HCT116 (cell line): Measurements from ENCODE around the gene KIFC3. TPM values are rescaled to one million over a fixed set of nuclear protein-coding genes. Genes with fewer than 3 reads are reported as not detected.

Source experiments
- ATAC-seq: fragments of 200-7000 bp; cut with Tn5 transposase; 2 replicates; pipeline ENCODE4 v1.9.1; 2020; ENCODE audit warnings: mild to moderate bottlenecking, moderate library complexity
- BruUV-seq: library from RNA; stranded (reverse); fragments of 400-500 nt; replicated peaks from 2 replicates; lab custom pipeline; 2021; lab: Mats Ljungman, UMichigan
- CTCF ChIA-PET: fragments of 300-600 bp; sonication (Branson Sonifier 250); formaldehyde crosslinking; loops from one replicate; lab custom pipeline; 2021; ENCODE audit warnings: antibody characterized with exemption; lab: Charles Lee
- POLR2A ChIA-PET: fragments of 300-600, 350-600 bp; sonication (Branson Sonifier 250); formaldehyde crosslinking; loops from one replicate; lab custom pipeline; 2021; ENCODE audit warnings: antibody characterized with exemption; lab: Charles Lee
- RAD21 ChIA-PET, 2 experiments: fragments of 300-600 bp; sonication (Branson Sonifier 250); formaldehyde crosslinking; loops; one replicate each; lab custom pipeline; 2023; ENCODE audit warnings: low total read pairs in 2 of 2; ENCODE audit not compliant: uncharacterized antibody in 2 of 2, unreplicated experiment in 2 of 2, low non-redundant PET in 1 of 2; lab: Charles Lee
- DNase-seq: peaks from one replicate; pipeline ENCODE4 v3.0.0-alpha.2; 2010; ENCODE audit warnings: low read depth, low spot score
- H2AFZ ChIP-seq: fragments of 200-600 bp; shearing (Covaris generic), sonication (generic); 2 replicates; pipeline ENCODE4 v1.6.1; 2017; ENCODE audit warnings: low read depth, mixed run types, mixed read lengths, antibody characterized with exemption, low read length; ENCODE audit not compliant: poor library complexity, severe bottlenecking
- H3K27ac ChIP-seq: 2 replicates; pipeline ENCODE4 v1.5.1; 2012; ENCODE audit warnings: low read depth, low read length
- H3K27me3 ChIP-seq: fragments of 200-600 bp; sonication (generic); 2 replicates; pipeline ENCODE4 v1.6.1; 2016; ENCODE audit warnings: mixed run types, low read length, mixed read lengths; ENCODE audit not compliant: insufficient read depth
- H3K36me3 ChIP-seq, 2 experiments: fragments of 200-500 bp in 1 of 2; fragments of 200-600 bp in 1 of 2; sonication (Bioruptor generic) in 1 of 2; sonication (generic) in 1 of 2; 2 replicates each; pipeline versions ENCODE4 v1.5.1 to v1.6.1; 2014 to 2016; ENCODE audit warnings: low read length in 2 of 2, inconsistent platforms in 1 of 2, mixed read lengths in 1 of 2, mixed run types in 1 of 2; ENCODE audit not compliant: insufficient read depth in 2 of 2, control insufficient read depth in 1 of 2
- H3K4me1 ChIP-seq, 2 experiments: fragments of 200-600 bp in 1 of 2; sonication (generic) in 1 of 2; 2 replicates each; pipeline versions ENCODE4 v1.5.1 to v1.6.1; 2012 to 2017; ENCODE audit warnings: low read length in 2 of 2, inconsistent platforms in 1 of 2, mild to moderate bottlenecking in 1 of 2, mixed read lengths in 1 of 2, mixed run types in 1 of 2, moderate library complexity in 1 of 2; ENCODE audit not compliant: insufficient read depth in 2 of 2, control insufficient read depth in 1 of 2
- H3K4me2 ChIP-seq: fragments of 200-600 bp; sonication (generic); 2 replicates; pipeline ENCODE4 v1.6.1; 2017; ENCODE audit warnings: mixed run types, low read length, mixed read lengths
- H3K4me3 ChIP-seq, 2 experiments: fragments of 200-600 bp in 1 of 2; sonication (generic) in 1 of 2; replicated peaks in 1 of 2; 2 replicates each; pipeline ENCODE4 v1.5.1; 2011 to 2016; ENCODE audit warnings: low read length in 2 of 2, control low read depth in 1 of 2, low read depth in 1 of 2, mild to moderate bottlenecking in 1 of 2, mixed read lengths in 1 of 2, mixed run types in 1 of 2
- H3K79me2 ChIP-seq: fragments of 200-600 bp; sonication (generic); 2 replicates; pipeline ENCODE4 v1.6.1; 2017; ENCODE audit warnings: mild to moderate bottlenecking, mixed run types, low read length, moderate library complexity, mixed read lengths; ENCODE audit not compliant: insufficient read depth
- H3K9ac ChIP-seq: fragments of 200-600 bp; sonication (generic); 2 replicates; pipeline ENCODE4 v1.6.1; 2016; ENCODE audit warnings: low read length, mixed read lengths
- H3K9me2 ChIP-seq: fragments of 200-600 bp; sonication (generic), shearing (Covaris generic); 2 replicates; pipeline ENCODE4 v1.6.1; 2017; ENCODE audit warnings: mixed run types, mild to moderate bottlenecking, moderate library complexity; ENCODE audit not compliant: insufficient read depth
- H3K9me3 ChIP-seq, 2 experiments: fragments of 200-500 bp in 1 of 2; fragments of 200-600 bp in 1 of 2; sonication (Bioruptor generic) in 1 of 2; sonication (generic) in 1 of 2; 2 replicates each; pipeline ENCODE4 v1.6.1; 2014 to 2017; ENCODE audit warnings: low read length in 2 of 2, mixed read lengths in 2 of 2, inconsistent platforms in 1 of 2, low read depth in 1 of 2, mild to moderate bottlenecking in 1 of 2, mixed run types in 1 of 2, moderate library complexity in 1 of 2; ENCODE audit not compliant: control insufficient read depth in 1 of 2, insufficient read depth in 1 of 2
- H4K20me1 ChIP-seq: fragments of 200-600 bp; sonication (generic), shearing (Covaris generic); 2 replicates; pipeline ENCODE4 v1.6.1; 2017; ENCODE audit warnings: mixed run types, mild to moderate bottlenecking, moderate library complexity; ENCODE audit not compliant: insufficient read depth
- EZH2 ChIP-seq: fragments of 200-600 bp; sonication (generic); IDR thresholded peaks from 2 replicates; pipeline ENCODE4 v1.6.1; 2017; ENCODE audit warnings: antibody characterized with exemption, mixed run types
- FOSL1 ChIP-seq: IDR thresholded peaks from 2 replicates; pipeline ENCODE4 v1.6.1; 2012; ENCODE audit warnings: low read depth
- POLR2A ChIP-seq: IDR thresholded peaks from 2 replicates; pipeline ENCODE4 v1.7.0; 2011; ENCODE audit warnings: borderline replicate concordance; ENCODE audit not compliant: insufficient read depth, insufficient read length; ENCODE audit errors: extremely low read depth
- RAD21 ChIP-seq: IDR thresholded peaks from 2 replicates; pipeline ENCODE4 v1.6.1; 2012; ENCODE audit warnings: low read depth, mild to moderate bottlenecking
- ZFX ChIP-seq: fragments of 450-650 bp; IDR thresholded peaks from 2 replicates; pipeline ENCODE4 v1.6.1; 2017
- ZNF274 ChIP-seq: fragments of 200-500 bp; sonication (Bioruptor generic); IDR thresholded peaks from 2 replicates; pipeline ENCODE4 v1.6.1; 2014; ENCODE audit warnings: mild to moderate bottlenecking, low read depth, low read length, inconsistent platforms
- intact Hi-C: fragments of 100-400 bp; cut with micrococcal nuclease; formaldehyde crosslinking; loops from 2 replicates; pipeline ENCODE4 v1.10.0; 2022
- total RNA-seq: library from RNA; stranded (reverse); gene quantifications from one replicate; pipeline ENCODE4 v1.2.1, GENCODE V29; 2021; ENCODE audit not compliant: unreplicated experiment
- TF ChIP-seq, protein P1 (sequence below): IDR thresholded peaks from 2 replicates; pipeline ENCODE4 v1.6.1; 2012

The KIFC3 gene
- total RNA-seq, 1 experiment from 2014 or later, result 31.9 TPM

DNA sequence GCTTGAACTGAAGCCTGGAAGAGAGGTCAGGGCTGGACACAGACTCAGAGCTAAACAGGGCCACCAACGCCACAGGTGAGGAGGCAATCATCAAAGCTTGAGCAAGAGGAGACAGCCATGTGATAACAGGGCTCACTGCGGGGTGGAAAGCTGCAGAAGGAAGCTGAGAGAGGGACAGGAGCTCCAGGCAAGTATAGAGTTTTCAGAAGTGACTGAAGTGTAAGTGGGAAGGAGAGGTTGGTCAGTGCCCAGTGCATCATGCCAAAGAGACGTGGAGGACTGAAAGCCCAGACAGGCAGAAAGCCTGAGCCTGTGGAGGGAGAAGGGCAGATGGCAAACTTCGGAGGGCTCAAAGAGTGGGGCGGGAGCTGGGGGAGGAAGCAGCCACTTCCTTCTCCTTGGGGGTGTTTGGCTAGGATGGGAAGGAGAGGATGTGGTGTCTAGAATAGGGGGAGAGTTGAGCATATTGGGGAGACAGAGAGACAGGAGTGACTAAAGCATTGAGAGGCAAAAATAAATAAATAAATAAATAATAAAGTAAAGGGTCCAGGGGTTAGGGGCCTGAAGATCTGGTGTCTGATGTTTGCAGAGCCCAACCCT lies 2.6 kb downstream of the KIFC3 start:
- TF ChIP-seq POLR2A, result no peak
- Histone ChIP-seq H3K4me1 (peaks cover 71 to 78% of the 10 kb centered on the region in 2 experiments), H4K20me1 (no peaks in the 10 kb centered on the region), H2AFZ (no peak overlapping the region), H3K4me3 (no peak overlapping the region), H3K4me2 (peak overlapping the region; percentile 8; the same call in 1 of the 2 replicates), H3K79me2 (peaks cover 23% of the 10 kb centered on the region; the same call in 1 of the 2 replicates), H3K9ac (no peak overlapping the region), H3K36me3 (peaks cover 0 to 2% of the 10 kb centered on the region in 2 experiments; a peak in 2 of 4 replicates), H3K9me2 (no peaks in the 10 kb centered on the region), H3K27ac (no peak overlapping the region), H3K27me3 (no peaks in the 10 kb centered on the region), H3K9me3 (no peaks in the 10 kb centered on the region)
- DNase-seq (no peak), ATAC-seq (no peak)
- RAD21 ChIA-PET, result no interaction called here
- CTCF ChIA-PET, result interaction anchor here (1.2 to 1.8 kb wide), 2 partner anchors 60 to 64 kb away, joined by 3 to 4 read pairs; no protein-coding TSS in a partner anchor
- intact Hi-C loops, result no loop called here
- no TSS peak for BruUV-seq
- POLR2A ChIA-PET, result no interaction called here

DNA sequence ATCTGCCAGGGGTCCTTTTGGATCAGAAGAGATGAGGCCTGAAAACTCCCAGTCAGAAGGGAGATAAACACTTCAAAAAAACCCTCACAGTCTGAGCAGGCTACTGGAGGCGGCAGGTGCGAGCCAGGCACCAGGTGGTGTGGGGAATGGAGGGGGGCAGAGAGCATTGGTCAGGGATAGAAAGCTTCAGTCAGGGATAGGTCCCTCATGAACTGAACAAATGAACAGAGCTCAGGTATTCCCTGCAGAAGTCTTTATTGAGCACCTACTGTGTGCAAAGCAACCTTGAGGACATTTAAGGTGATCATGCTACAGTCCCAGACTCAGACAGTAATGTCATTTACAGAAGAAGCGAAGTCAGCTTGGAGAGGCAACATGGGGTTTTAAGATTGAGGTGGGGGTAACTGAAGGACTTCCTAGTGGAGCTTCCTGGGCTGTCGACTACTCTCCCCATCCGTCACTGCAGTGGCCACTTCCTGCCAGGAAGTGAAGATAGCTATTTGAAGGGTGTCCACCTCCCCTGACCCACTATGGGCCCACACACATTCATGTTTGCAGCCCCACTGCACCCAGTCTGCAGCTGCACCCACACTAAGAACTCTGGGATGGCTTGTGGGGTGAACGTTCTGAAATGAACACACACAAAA lies 3.2 kb downstream of the KIFC3 start:
- Histone ChIP-seq H3K4me2 (peak overlapping the region; percentile 55; the same call in 1 of the 2 replicates), H3K27ac (no peak overlapping the region), H3K9ac (no peak overlapping the region; the same call in 1 of the 2 replicates), H3K4me1 (peaks cover 71 to 78% of the 10 kb centered on the region in 2 experiments), H3K36me3 (peaks cover 0 to 2% of the 10 kb centered on the region in 2 experiments; a peak in 2 of 4 replicates), H3K27me3 (no peaks in the 10 kb centered on the region), H2AFZ (no peak overlapping the region), H3K4me3 (no peak overlapping the region), H3K9me3 (no peaks in the 10 kb centered on the region), H3K79me2 (peaks cover 23% of the 10 kb centered on the region; the same call in 1 of the 2 replicates), H3K9me2 (no peaks in the 10 kb centered on the region), H4K20me1 (no peaks in the 10 kb centered on the region)
- BruUV-seq, result no TSS peak
- ChIA-PET CTCF (interaction anchor here (1.8 kb wide), 1 partner anchor 61 kb away, joined by 4 read pairs; no protein-coding TSS in a partner anchor), POLR2A (no interaction called here), RAD21 (no interaction called here)
- DNase-seq, result no peak
- no peak for ATAC-seq
- no peak for TF ChIP-seq ZNF274
- no peak for TF ChIP-seq ZFX
- TF ChIP-seq, protein P1, sequence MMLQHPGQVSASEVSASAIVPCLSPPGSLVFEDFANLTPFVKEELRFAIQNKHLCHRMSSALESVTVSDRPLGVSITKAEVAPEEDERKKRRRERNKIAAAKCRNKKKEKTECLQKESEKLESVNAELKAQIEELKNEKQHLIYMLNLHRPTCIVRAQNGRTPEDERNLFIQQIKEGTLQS, result no peak
- TF ChIP-seq EZH2, result no peak
- TF ChIP-seq RAD21, result no peak
- no peak for TF ChIP-seq FOSL1
- intact Hi-C loops, result no loop called here
